Cerebellar nuclear complex (tissue), 1 donor: ENCODE data around the gene MYB.

Experiments used
- DNase-seq, 2 experiments: peaks; one replicate each; lab custom pipeline; 2025; lab: John Stamatoyannopoulos, UW

Gene MYB

DNA sequence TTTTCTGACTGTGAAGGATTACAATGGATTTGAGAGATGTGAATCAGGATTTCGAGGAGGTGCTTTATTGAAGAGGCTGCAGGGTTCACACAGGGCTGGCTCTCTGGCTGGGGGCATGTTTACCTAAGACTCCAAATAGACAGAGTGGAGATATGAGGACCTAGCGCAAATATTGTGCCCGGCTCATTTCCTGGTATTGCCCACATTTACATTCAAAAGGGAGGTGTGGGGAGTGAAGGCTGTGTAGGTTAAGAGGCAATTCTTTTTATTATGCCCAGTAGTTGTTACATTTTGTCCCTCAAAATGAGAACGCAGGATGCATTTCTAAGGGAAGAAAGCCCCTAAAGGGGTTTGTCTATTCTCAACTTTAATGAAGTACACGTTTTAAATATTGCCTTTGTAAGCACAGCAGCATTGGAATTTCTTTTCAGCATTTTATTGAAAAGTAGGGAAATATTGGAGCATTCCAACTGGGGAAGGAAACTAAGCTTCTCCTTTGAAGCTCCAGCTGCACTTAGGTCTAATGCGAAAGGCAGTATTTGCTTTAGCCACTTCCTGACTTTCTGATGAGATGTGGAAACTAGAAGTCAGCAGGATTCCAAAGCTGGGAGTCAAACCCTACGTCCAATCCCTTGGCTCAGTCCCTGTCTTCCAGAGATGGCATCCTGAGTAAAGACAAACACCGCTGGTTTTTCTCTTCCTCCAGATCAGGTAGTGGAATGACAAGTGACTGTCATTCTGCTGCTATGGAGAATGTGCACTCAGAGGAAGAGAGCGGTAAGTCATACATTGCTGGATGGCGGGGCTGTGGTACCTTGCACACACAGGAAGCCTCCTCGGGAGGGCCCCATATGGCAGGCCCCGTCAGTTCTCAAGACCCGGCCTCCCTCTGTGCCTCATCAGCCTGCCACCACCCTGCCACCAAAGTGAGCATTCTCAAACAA lies 70.7 kb downstream of the MYB start:
- DNase-seq = no peak

DNA sequence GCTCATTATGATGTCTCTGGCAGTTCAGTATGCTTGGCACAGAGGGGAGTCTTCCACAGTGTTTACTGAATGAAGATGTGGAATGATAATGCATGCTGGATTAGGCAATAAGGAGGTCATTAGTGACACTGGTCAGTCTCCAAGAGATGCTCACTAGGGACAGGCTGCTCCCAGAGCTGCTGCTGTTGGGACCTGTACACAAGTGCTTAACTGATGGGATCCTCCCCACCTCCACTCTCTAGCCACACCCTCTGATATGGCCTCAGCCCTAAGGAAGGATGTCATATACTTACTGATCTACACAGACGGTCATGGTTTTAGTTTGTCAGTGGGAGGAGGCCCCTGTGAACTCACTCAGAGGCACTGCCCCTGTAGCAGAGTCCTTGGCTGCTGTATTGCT lies 73.4 kb downstream of the MYB start:
- DNase-seq = no peak

DNA sequence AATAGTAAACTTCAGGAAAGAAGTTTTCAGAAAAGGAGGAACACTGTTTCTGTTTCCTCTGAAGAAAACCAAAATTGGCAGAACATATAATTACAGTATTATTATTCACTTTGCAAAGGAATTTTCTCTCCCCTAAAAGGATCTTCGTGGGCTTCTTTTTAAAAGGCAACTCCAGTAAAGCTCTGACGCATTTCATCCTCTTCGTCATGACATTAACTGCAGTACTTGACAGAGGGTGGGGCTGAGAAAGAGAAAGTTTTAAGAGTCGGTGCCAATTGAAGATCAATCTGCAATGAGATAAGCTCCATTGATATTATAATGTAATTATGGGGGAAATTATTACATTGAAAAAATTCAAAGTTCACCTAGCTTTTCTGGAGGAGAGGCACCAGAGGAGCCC lies 75.8 kb downstream of the MYB start:
- no peak for DNase-seq

DNA sequence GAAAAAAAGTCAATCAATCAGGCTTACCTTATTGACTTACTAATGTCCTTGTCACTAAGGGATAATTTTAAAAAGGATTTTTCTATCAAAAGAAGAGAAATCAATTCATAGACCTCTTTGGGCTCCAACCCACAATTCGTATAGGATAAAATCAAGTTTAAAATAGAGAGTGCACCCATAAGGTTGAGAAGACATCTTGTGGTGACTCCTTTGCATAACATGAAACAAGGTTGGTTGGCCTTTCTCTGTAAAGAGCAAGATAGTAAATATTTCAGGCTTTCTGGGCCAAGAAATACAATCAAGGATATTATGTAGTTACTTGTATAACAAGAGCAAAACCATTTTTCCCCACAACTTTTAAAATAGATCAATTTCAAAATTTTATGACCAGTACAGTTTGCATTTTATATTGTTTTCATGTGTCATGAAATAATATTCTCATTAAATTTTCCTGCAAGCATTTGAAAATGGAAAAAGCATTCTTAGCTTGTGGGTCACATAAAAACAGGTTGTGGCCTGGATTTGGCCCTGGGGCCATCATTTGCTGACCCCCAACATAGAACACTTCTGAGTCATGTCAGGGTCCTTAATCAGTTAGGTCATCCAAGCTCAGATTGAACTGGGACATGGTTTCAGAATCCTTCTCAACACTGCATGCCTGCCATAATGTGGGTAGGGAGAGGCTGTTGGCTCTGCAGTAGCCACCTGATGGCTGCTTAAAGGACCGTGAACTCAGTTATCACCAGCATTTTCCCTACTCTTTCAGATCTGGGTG lies 76.7 kb downstream of the MYB start:
- no peak for DNase-seq

DNA sequence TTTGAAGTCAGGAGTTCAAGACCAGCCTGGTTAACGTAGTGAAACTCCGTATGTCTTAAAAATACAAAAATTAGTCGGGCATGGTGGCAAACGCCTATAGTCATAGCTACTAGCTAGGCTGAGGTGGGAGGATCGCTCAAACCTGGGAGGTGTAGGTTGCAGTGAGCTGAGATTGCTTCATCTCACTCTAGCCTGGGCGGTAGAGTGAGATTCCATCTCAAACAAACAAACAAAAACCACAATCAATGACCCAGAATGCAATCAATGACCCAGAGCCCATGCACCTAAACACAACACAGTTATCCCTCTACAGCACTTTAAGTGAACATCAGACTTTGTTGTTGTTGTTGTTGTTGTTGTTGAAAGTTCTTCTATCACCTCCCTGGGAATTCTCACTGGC lies 77.9 kb downstream of the MYB start:
- DNase-seq = no peak

DNA sequence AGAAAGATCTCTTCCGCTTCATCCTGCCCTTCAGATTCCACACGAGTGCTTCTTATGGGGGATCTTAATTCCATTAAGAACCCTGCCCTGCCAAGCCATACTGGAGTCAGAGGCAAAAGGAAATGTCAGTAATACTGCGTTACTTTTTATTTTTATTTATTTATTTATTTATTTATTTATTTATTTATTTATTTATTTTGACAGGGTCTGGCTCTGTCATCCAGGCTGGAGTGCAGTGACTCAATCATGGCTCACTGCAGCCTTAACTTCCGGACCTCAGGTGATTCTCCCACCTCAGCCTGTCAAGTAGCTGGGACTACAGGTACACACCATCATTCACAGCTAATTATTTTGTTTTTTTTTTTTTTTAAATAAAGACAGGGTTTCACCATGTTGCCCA lies 79.5 kb downstream of the MYB start:
- DNase-seq = no peak

DNA sequence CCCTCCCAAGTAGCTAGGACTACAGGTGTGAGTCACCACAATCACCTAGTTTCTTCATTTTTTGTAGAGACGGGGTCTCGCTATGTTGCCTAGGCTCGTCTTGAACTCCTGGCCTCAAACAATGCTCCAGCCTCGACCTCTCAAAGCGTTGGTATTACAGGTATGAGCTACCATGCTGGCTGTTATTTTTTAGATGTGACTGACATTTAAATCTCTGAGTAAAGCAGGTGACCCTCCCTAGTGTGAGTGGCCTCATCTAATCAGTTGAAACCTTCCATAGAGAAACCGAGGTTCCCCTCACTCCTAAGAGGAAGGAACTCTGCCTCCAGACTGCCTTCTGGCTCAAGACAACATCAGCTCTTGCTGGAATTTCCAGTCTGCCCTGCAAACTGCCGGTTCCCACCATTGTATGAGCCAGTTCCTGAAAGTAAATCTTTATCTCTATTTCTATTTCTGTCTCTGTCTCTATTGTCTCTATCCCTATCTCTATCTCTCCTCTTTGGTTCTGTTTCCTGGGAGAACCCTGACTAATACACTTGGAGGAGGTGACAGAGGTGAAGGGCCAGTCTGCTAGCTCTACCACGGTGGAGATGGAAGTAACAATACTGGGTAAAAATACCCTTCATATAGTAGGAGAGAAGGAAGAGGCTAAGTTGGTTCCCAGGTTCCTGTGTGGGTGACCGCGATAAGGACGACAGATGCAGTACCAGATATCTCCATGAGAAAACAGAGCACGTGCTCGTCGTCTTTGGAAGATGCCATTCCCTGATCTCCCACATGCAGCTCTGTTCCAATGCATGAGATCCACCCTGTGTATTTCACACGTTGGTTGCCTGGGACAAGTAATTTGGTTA lies 81.0 kb downstream of the MYB start:
- DNase-seq = no peak

DNA sequence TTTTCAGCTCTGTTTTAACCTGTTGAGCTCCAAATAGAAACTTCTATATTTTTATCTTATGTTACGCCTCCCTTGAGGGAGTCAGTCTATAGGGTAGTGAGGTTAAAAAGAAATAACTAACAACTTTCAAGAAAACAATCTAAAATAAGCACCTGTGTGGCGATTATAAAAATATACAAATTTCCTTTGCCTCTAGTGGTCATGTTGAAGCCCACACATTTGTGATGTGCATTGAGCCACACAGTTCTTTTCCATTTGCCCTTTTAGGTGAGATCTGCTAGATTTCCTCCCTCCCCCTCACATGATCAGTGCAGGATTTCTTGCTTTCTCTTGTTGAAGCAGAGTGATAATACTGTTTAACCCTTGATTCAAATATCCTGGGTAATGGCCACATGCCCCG lies 84.2 kb downstream of the MYB start:
- no peak for DNase-seq

DNA sequence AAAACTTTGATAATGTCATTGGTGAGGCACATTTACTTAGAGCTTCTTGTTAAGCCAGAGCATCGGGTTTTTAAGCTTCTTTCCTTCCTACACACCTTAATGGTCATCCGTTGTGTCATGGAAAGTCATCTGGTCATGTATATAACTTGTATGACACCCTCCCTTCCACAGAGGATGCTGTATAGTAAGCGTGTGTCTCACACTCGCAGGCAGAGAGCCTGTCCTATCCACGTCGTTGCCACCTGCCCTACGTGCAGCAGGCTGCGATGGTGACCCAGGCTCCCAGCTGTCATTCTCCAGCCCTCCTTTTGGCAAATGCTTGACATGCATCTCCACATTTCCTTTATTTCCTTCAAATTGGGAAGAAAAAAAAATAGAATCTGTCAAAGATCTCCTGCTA lies 85.6 kb downstream of the MYB start:
- DNase-seq = no peak

DNA sequence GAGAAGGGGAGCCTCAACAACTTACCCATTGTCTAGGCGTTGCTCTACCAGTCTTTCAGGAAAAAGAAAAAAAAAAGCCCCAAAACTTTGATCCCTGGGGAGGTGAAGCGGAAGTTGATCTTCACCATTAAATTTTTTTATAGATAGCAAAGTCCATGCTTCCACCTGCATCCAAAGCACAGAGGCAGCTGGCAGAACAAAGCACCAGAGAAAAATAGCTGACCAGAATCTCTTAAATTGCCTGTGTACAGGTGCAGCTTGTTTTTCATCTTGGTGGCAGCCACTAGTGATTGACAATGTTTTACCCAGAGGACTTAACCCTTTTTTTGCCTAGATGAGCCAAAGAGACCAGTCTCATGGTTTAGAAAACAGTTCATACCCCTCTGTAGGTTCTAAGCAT lies 86.0 kb downstream of the MYB start:
- DNase-seq = no peak

DNA sequence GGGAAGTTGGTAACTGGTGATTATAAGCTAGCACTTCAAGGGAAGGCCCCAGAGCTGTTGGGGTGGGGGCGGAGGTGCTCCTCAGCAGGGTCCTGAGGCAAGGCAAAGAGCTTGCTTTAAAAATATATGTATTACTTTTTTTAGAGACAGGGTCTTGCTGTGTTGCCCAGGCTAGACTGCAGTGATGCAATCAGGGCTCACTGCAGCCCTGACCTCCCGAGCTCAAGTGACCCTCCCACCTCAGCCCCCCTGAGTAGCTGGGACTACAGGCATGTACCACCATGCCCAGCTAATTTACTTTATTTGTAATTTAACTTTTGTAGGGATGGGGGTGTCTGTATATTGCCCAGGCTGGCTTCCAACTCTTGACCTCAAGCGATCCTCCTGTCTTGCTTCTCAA lies 87.2 kb downstream of the MYB start:
- no peak for DNase-seq

DNA sequence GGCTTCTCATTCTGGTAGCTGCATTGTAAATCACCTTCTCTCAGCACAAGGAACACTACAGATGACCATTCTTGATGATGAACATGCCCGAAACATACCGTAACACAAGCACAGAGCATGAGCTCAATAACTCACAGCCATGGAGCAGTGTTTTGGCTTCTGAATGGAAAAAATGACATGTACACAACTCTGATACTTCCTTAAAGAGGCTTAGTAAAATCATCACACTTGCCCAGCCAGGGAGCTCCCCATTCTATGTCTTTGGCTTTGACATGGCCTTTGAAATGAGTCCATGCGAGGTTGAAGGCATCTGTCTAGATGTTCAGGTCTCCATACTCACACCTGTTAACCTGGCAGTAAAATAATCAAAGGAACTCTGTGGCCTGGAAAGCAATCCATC lies 87.6 kb downstream of the MYB start:
- DNase-seq = no peak
